Tibial artery (tissue), 4 donors: ENCODE measurements around the gene DTX1.

Source experiments
- DNase-seq, 2 donors: peaks; one replicate each; pipeline ENCODE4 v3.0.0-alpha.2; 2019
- H3K27ac ChIP-seq, 2 donors: fragments of 200-600 bp; sonication (generic) in 1 of 2; 1 replicate in 1 of 2; 2 replicates in 1 of 2; pipeline ENCODE4 v1.5.1; 2018 to 2019; ENCODE audit warnings: mild to moderate bottlenecking in 1 of 2
- H3K27me3 ChIP-seq, 2 donors: fragments of 200-600 bp; sonication (generic) in 1 of 2; one replicate each; pipeline versions ENCODE4 v1.5.1 to v1.6.0; 2016 to 2019
- H3K36me3 ChIP-seq, 3 donors: fragments of 200-600 bp; sonication (generic) in 2 of 3; one replicate each; pipeline ENCODE4 v1.5.1; 2016 to 2019; ENCODE audit warnings: mild to moderate bottlenecking in 2 of 3
- H3K4me1 ChIP-seq, 4 donors: fragments of 200-600 bp; sonication (generic) in 2 of 4; 1 replicate in 3 of 4; 2 replicates in 1 of 4; pipeline ENCODE4 v1.5.1; 2016 to 2019
- H3K4me3 ChIP-seq, 2 donors: fragments of 200-600 bp; sonication (generic) in 1 of 2; 1 replicate in 1 of 2; 2 replicates in 1 of 2; pipeline ENCODE4 v1.5.1; 2018 to 2019; ENCODE audit warnings: mild to moderate bottlenecking in 2 of 2
- H3K9me3 ChIP-seq, 3 donors: fragments of 200-600 bp; sonication (generic) in 1 of 3; one replicate each; pipeline ENCODE4 v1.5.1; 2016 to 2019
- intact Hi-C: fragments of 100-400 bp; cut with DNase I; formaldehyde crosslinking; loops from one replicate; pipeline ENCODE4 v1.15.0; 2023; ENCODE audit warnings: low total_unique reads
- TF ChIP-seq, protein P1 (sequence below), 2 experiments: fragments of 200-600 bp in 1 of 2; fragments of 450-650 bp in 1 of 2; IDR thresholded peaks; one replicate each; pipeline ENCODE4 v1.5.1; 2017 to 2019; ENCODE audit warnings: antibody characterized with exemption in 2 of 2, mild to moderate bottlenecking in 1 of 2, moderate library complexity in 1 of 2

The DTX1 gene

DNA sequence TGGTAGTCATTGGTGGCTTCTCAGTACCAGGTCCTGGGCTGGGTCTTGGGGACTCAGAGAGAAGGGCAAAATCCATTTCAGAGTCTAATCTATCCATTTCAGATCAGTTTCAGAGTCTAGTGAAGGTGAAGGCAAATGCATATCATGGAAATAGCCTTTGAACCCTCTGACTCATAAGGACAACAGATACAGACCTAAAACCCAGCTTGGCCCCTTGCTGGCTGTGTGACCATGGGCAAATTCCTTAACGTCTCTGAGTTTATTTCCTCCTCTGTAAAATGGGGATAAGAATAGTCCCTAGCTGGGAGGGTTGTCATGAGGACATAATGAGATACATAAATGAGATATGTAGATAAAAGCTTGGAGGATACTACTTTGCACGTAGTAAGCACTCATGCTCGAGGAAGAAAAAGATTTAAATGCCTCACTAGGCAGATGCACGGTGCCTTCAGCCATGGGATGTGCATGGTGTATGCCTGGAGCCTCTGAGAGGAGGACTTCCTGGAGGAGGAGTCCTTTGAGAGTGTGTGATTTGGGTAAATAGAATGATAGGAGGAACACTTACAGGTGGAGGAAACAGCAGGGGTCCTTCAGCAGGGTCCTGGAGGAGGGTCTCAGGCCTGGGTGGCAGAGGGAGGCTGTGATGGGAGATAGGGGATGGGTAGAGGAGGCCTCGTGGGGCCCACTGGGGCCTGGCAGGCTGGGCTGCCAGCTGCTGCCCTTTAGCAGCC lies 8.0 kb downstream of the DTX1 start:
- intact Hi-C loops: no loop called here
- peaks cover 0 to 66% of the 10 kb centered on the region in 2 donors for H3K27me3 ChIP-seq
- no peaks in the 10 kb centered on the region for H3K4me1 ChIP-seq

DNA sequence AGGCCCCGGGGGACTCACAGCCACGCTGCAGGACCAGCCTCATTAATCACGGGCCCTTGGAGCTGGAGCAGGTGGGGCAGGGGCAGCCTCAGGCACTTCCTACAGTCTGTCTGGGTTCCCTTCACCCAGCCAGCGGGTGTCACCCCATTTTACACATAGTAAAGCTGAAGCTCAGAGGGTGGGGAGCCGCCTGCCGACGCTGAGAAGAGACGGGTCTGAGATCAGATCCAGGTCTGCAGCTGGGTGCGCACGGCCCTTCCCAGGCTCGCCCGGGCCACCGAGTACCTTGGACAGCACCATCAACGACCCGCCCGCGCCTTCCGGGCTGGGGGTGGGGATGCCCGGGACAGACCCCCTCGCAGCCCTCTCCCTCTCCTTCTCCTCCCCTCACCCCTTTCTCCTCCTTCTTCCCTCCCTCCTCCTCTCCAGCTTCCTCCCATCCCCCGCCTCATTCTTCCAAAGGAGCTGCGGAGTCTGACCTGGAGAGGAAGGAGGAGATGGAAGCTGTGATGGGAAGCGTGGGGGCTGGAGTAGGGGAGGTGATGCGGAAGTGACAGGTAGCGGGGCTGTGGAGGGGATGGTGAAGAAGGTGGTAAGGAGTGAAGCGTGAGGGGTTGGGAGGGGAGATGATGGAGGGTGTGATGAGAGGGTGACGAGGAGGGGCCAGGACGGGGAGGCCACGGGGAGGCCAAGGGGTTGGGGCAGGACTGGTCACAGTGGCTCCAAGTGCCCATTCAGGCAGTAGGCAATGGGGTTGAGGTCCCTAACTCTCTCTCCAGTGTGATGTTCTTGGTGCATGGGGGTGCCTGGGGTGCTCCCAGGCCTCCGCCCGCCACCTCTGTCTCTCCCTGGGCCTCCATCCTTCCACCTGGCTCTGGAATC lies 8.8 kb downstream of the DTX1 start:
- no peaks in the 10 kb centered on the region for H3K9me3 ChIP-seq
- H3K36me3 ChIP-seq: no peaks in the 10 kb centered on the region
- TF ChIP-seq, protein P1, sequence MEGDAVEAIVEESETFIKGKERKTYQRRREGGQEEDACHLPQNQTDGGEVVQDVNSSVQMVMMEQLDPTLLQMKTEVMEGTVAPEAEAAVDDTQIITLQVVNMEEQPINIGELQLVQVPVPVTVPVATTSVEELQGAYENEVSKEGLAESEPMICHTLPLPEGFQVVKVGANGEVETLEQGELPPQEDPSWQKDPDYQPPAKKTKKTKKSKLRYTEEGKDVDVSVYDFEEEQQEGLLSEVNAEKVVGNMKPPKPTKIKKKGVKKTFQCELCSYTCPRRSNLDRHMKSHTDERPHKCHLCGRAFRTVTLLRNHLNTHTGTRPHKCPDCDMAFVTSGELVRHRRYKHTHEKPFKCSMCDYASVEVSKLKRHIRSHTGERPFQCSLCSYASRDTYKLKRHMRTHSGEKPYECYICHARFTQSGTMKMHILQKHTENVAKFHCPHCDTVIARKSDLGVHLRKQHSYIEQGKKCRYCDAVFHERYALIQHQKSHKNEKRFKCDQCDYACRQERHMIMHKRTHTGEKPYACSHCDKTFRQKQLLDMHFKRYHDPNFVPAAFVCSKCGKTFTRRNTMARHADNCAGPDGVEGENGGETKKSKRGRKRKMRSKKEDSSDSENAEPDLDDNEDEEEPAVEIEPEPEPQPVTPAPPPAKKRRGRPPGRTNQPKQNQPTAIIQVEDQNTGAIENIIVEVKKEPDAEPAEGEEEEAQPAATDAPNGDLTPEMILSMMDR (IDR thresholded peaks at IDR 0.05): no peak
- no peaks in the 10 kb centered on the region for H3K4me1 ChIP-seq
- H3K27me3 ChIP-seq: peaks cover 0 to 65% of the 10 kb centered on the region in 2 donors
- no peak overlapping the region for H3K4me3 ChIP-seq
- no peak overlapping the region for H3K27ac ChIP-seq
- DNase-seq: no peak
- intact Hi-C loops: no loop called here

More for the DNA sequence above, 8.0 kb downstream of the DTX1 start:
- no peaks in the 10 kb centered on the region for H3K36me3 ChIP-seq
- H3K9me3 ChIP-seq: no peaks in the 10 kb centered on the region
- TF ChIP-seq, protein P1 (IDR thresholded peaks at IDR 0.05): no peak
- H3K4me3 ChIP-seq: no peak overlapping the region
- no peak overlapping the region for H3K27ac ChIP-seq
- DNase-seq: no peak

DNA sequence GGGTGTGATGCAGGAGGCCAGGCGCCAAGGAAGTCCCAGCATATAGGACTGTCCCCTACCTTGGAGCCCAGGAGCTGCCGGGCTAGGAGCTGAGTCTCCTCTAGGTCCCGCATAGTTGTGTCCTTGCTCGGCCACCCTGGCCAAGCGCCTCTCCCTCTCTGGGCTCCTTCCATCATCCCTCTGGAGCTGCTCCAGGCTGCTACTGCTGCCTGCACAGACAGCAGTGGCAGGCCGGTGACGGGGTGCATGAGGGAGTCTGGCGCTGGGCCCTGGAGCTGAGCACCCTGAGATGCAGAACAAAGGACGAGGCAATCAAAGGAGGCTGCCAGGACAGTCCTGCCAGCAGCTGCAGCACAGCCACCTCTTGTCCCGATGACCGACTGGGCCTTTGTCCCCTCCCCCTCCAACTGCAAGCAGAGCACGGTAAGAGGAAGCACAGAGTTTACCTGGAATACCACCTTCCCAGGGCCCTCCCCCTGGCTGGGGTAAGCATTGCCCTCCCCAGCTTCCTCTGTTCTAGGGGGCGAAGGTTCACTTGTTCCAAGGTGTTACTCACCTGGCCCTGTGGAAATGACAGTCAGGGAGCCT lies 10.4 kb downstream of the DTX1 start:
- Histone ChIP-seq H3K27ac (no peak overlapping the region), H3K9me3 (no peaks in the 10 kb centered on the region)
- intact Hi-C loops: no loop called here

DNA sequence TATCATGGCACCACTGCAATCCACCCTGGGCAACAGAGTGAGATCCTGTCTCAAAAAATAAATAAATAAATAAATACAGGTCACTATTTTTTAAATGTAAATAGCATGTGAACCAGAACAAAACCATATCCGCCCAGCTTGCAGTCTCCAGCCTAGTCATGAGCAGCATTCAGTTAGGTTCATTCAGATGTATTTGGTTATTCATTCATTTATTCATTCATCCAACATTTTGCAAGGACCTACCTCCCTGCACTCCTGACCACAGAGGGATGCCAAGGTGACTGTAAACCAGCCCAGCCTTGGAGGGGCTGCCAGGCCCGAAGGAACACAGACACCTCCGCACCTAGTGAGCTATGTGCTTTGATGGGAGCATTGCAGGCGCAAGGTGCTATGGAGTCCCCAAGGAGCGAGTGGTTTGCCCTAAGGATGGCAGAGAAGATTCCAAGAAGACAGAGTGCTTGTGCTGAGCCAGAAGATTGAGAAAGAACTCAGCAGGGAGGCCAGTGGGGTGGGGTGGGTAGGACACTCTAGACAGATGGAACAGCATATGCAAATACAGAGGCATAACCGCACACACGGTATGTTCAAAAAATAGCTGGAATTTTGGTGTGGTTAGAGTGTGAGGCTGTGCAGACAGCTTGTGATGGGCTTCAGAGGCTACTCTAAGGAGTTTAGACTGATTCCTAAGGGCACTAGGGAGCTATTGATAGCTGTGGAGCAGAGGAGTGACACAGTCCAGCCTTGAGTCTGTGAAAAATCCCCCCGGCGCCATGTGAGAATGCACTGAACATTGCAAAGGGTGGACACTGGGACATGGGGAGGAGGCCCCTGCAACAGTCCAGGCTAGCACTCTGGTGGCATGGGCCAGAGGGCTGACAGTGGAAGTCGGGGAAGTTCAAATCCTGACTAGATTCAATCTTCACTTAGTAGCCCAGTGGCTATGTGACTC lies 11.7 kb downstream of the DTX1 start:
- DNase-seq: no peak
- Histone ChIP-seq H3K27ac (no peak overlapping the region), H3K4me3 (no peak overlapping the region), H3K4me1 (no peaks in the 10 kb centered on the region), H3K9me3 (no peaks in the 10 kb centered on the region), H3K27me3 (peaks cover 0 to 47% of the 10 kb centered on the region in 2 donors), H3K36me3 (no peaks in the 10 kb centered on the region)
- TF ChIP-seq, protein P1 (IDR thresholded peaks at IDR 0.05): no peak
- intact Hi-C loops: no loop called here

More for the DNA sequence above, 10.4 kb downstream of the DTX1 start:
- no peaks in the 10 kb centered on the region for H3K36me3 ChIP-seq
- H3K27me3 ChIP-seq: peaks cover 0 to 57% of the 10 kb centered on the region in 2 donors
- no peak for DNase-seq
- TF ChIP-seq, protein P1 (IDR thresholded peaks at IDR 0.05): no peak
- H3K4me1 ChIP-seq: no peaks in the 10 kb centered on the region
- H3K4me3 ChIP-seq: no peak overlapping the region

DNA sequence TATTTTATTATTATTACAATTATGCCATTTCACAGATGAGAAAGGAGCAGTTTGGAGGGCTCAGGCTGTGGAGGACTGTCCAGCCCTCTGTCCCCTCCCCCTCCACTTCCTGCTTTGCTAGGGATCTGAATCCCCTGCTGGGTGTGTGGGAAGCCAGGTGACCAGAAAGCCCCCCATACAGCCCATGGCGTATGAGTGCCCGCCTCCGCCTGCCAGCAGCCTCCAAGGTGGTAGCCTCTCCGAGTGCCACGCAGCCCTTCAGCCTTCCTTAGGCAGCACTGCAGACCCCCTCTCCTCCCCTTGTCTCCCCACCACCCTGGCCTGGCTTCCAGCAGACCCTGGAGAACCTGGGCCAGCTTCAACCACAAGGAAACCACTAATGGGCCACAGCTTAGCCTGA lies 12.6 kb downstream of the DTX1 start:
- intact Hi-C loops: no loop called here
- no peak overlapping the region for H3K27ac ChIP-seq

More for the DNA sequence above, 12.6 kb downstream of the DTX1 start:
- no peak for DNase-seq
- Histone ChIP-seq H3K36me3 (no peaks in the 10 kb centered on the region), H3K4me1 (no peaks in the 10 kb centered on the region), H3K27me3 (peaks cover 0 to 39% of the 10 kb centered on the region in 2 donors), H3K4me3 (no peak overlapping the region), H3K9me3 (no peaks in the 10 kb centered on the region)
- TF ChIP-seq, protein P1 (IDR thresholded peaks at IDR 0.05): no peak
